Muscle of leg (tissue), 11 donors: ENCODE data around the gene OXCT2. TPM values are rescaled to one million over a fixed set of nuclear protein-coding genes. Genes with fewer than 3 reads are reported as not detected.
"Not testable (repeated sequence)": the region's sequence is repeated elsewhere in the genome, so short reads cannot be mapped to it uniquely, and the experiment has no call there.

Experiments
- DNase-seq: peaks from one replicate; pipeline ENCODE4 v3.0.0; 2013
- H3K27ac ChIP-seq: one replicate; pipeline ENCODE4 v1.5.1; 2013; ENCODE audit warnings: mild to moderate bottlenecking, low read length, control low read depth
- H3K27me3 ChIP-seq: one replicate; pipeline ENCODE4 v1.6.1; 2013; ENCODE audit warnings: low read length; ENCODE audit not compliant: control insufficient read depth, insufficient read depth
- H3K36me3 ChIP-seq: one replicate; pipeline ENCODE4 v1.6.1; 2013; ENCODE audit warnings: low read length; ENCODE audit not compliant: control insufficient read depth, insufficient read depth
- H3K4me1 ChIP-seq: one replicate; pipeline ENCODE4 v1.6.1; 2013; ENCODE audit warnings: low read length; ENCODE audit not compliant: control insufficient read depth, insufficient read depth
- H3K4me3 ChIP-seq: one replicate; pipeline ENCODE4 v1.5.1; 2013; ENCODE audit warnings: low read length, control low read depth
- H3K9me3 ChIP-seq: replicated peaks from 2 replicates; pipeline ENCODE4 v1.6.1; 2013; ENCODE audit warnings: low read depth, low read length; ENCODE audit not compliant: control insufficient read depth
- WGBS: methylation state at CpG from one replicate; pipeline ENCODE4 v1.1.5; 2013; ENCODE audit warnings: missing lambda C conversion rate; ENCODE audit not compliant: insufficient coverage; 5-methylcytosine and 5-hydroxymethylcytosine counted together
- polyA plus RNA-seq, 8 donors: library from polyadenylated mRNA; unstranded; fragments of 120-200 nt; gene quantifications; one replicate each; pipeline versions ENCODE4 v1.2.1 to v1.2.3, GENCODE V29; 2013; ENCODE audit warnings: inconsistent platforms in 1 of 8, low replicate concordance in 1 of 8; ENCODE audit not compliant: insufficient read length in 8 of 8, insufficient read depth in 1 of 8
- total RNA-seq: library from RNA; stranded (reverse); fragments of 120-200 nt; gene quantifications from one replicate; pipeline ENCODE4 v1.2.4, GENCODE V29; 2013

The OXCT2 gene
- total and polyA plus RNA-seq, 9 donors = 0.09 to 0.47 (median 0.30) TPM; not detected in 2

- Histone ChIP-seq H3K4me1 (no peaks in the 10 kb centered on the region), H3K9me3 (no peaks in the 10 kb centered on the region), H3K4me3 (no peak overlapping the region), H3K36me3 (no peaks in the 10 kb centered on the region), H3K27ac (no peak overlapping the region), H3K27me3 (peaks cover 6% of the 10 kb centered on the region)
- no CpG with 5 or more reads among the region's 4 CpGs for WGBS
- DNase-seq = no peak
These were observed 5.7 kb upstream of the OXCT2 start for GRCh38 chr1:39776886-39777285.

- Histone ChIP-seq H3K36me3 (no peaks in the 10 kb centered on the region), H3K27ac (no peak overlapping the region), H3K4me1 (no peaks in the 10 kb centered on the region), H3K9me3 (no peaks in the 10 kb centered on the region), H3K27me3 (peaks cover 7% of the 10 kb centered on the region), H3K4me3 (no peak overlapping the region)
- WGBS = 45% methylated on average over 7 of the region's 12 CpGs
- DNase-seq = no peak
These were observed 5.2 kb upstream of the OXCT2 start for GRCh38 chr1:39776400-39776713.

- not testable (repeated sequence) for DNase-seq, H3K9me3 ChIP-seq, H3K36me3 ChIP-seq, H3K4me1 ChIP-seq, H3K27me3 ChIP-seq, H3K4me3 ChIP-seq, H3K27ac ChIP-seq
- WGBS = 70% methylated on average over 4 of the region's 20 CpGs
These were observed 4.7 kb upstream of the OXCT2 start for GRCh38 chr1:39775676-39776399.

GRCh38 chr1:39775141-39775540, 4.0 kb upstream of the OXCT2 start:
- 72% methylated on average over 9 of the region's 11 CpGs for WGBS
- H3K4me3 ChIP-seq = not testable (repeated sequence)

GRCh38 chr1:39773369-39773979, 2.3 kb upstream of the OXCT2 start:
- not testable (repeated sequence) for DNase-seq, H3K4me3 ChIP-seq, H3K27ac ChIP-seq, H3K9me3 ChIP-seq, H3K36me3 ChIP-seq, H3K27me3 ChIP-seq, H3K4me1 ChIP-seq
- no CpG with 5 or more reads among the region's 23 CpGs for WGBS

More at GRCh38 chr1:39775141-39775540, 4.0 kb upstream of the OXCT2 start:
- not testable (repeated sequence) for DNase-seq, H3K27ac ChIP-seq, H3K27me3 ChIP-seq, H3K9me3 ChIP-seq, H3K4me1 ChIP-seq, H3K36me3 ChIP-seq

GRCh38 chr1:39770100-39771021, 787 bp downstream of the OXCT2 start:
- WGBS = no CpG with 5 or more reads among the region's 71 CpGs
- H3K4me1 ChIP-seq, H3K27me3 ChIP-seq, H3K27ac ChIP-seq, DNase-seq, H3K9me3 ChIP-seq, H3K36me3 ChIP-seq, H3K4me3 ChIP-seq: not testable (repeated sequence)

- not testable (repeated sequence) for H3K4me1 ChIP-seq, H3K27me3 ChIP-seq, H3K9me3 ChIP-seq, H3K4me3 ChIP-seq, H3K27ac ChIP-seq, H3K36me3 ChIP-seq, DNase-seq
- 88% methylated on average over 6 of the region's 19 CpGs for WGBS
These were observed 1.6 kb downstream of the OXCT2 start for GRCh38 chr1:39769502-39769901.

- not testable (repeated sequence) for H3K27me3 ChIP-seq, H3K9me3 ChIP-seq, H3K4me3 ChIP-seq, H3K27ac ChIP-seq, H3K36me3 ChIP-seq, H3K4me1 ChIP-seq, DNase-seq
- WGBS = no CpG with 5 or more reads among the region's 5 CpGs
These were observed 4.7 kb downstream of the OXCT2 start for GRCh38 chr1:39766466-39766865.

- H3K4me3 ChIP-seq, H3K36me3 ChIP-seq, H3K27me3 ChIP-seq, H3K9me3 ChIP-seq, H3K4me1 ChIP-seq, H3K27ac ChIP-seq, DNase-seq: not testable (repeated sequence)
- whole genome bisulfite sequencing = no CpG with 5 or more reads among the region's 19 CpGs
These were observed 6.6 kb downstream of the OXCT2 start for GRCh38 chr1:39764512-39764911.

GRCh38 chr1:39763619-39764374, 7.4 kb downstream of the OXCT2 start:
- H3K9me3 ChIP-seq, H3K4me1 ChIP-seq, H3K4me3 ChIP-seq, DNase-seq, H3K27ac ChIP-seq, H3K27me3 ChIP-seq, H3K36me3 ChIP-seq: not testable (repeated sequence)
- no CpG with 5 or more reads among the region's 18 CpGs for WGBS
